SK-N-SH treated with all-trans-retinoic acid at 6 μM for 48 hours (cell line): ENCODE data around the gene IZUMO1R.

Source experiments
- ATAC-seq: fragments of 200-7000 bp; cut with Tn5 transposase; 3 replicates; pipeline ENCODE4 v1.9.1; 2020; ENCODE audit warnings: mild to moderate bottlenecking, moderate library complexity
- ARNTL ChIP-seq: fragments of 450-650 bp; formaldehyde crosslinking; IDR thresholded peaks from 2 replicates; pipeline ENCODE4 v1.5.0; 2020; ENCODE audit warnings: low read depth, mild to moderate bottlenecking, moderate library complexity, borderline replicate concordance
- BACH2 ChIP-seq: fragments of 250-450 bp; sonication (Bioruptor Pico); IDR thresholded peaks from 2 replicates; pipeline ENCODE4 v1.9.0; 2021; ENCODE audit warnings: mild to moderate bottlenecking, borderline replicate concordance
- CSDC2 ChIP-seq: fragments of 250-450 bp; sonication (Bioruptor Pico); IDR thresholded peaks from 2 replicates; pipeline ENCODE4 v1.5.0; 2020; ENCODE audit warnings: mild to moderate bottlenecking, moderate library complexity
- ESRRG ChIP-seq: fragments of 250-450 bp; sonication (Bioruptor Pico); IDR thresholded peaks from 2 replicates; pipeline ENCODE4 v1.6.1; 2021; ENCODE audit warnings: mild to moderate bottlenecking
- GLIS3 ChIP-seq: fragments of 250-450 bp; sonication (Bioruptor Pico); IDR thresholded peaks from 2 replicates; pipeline ENCODE4 v1.5.0; 2020; ENCODE audit warnings: mild to moderate bottlenecking, moderate library complexity
- ISL1 ChIP-seq: fragments of 250-450 bp; sonication (Bioruptor Pico); IDR thresholded peaks from 2 replicates; pipeline ENCODE4 v2.1.2; 2022; ENCODE audit warnings: mild to moderate bottlenecking, moderate library complexity
- OSR1 ChIP-seq: fragments of 250-450 bp; sonication (Bioruptor Pico); IDR thresholded peaks from 2 replicates; pipeline ENCODE4 v1.8.0; 2022; ENCODE audit warnings: moderate library complexity, mild to moderate bottlenecking, inconsistent platforms
- PPARA ChIP-seq: fragments of 250-450 bp; sonication (Bioruptor Pico); IDR thresholded peaks from 2 replicates; pipeline ENCODE4 v1.5.0; 2020; ENCODE audit warnings: mild to moderate bottlenecking, borderline replicate concordance
- RARB ChIP-seq: fragments of 250-450 bp; sonication (Bioruptor Pico); IDR thresholded peaks from 2 replicates; pipeline ENCODE4 v1.8.0; 2021; ENCODE audit warnings: mild to moderate bottlenecking, moderate library complexity
- SNAI2 ChIP-seq: fragments of 250-450 bp; sonication (Bioruptor Pico); IDR thresholded peaks from 2 replicates; pipeline ENCODE4 v1.5.0; 2020; ENCODE audit warnings: mild to moderate bottlenecking, moderate library complexity
- TCF4 ChIP-seq: fragments of 250-450 bp; sonication (Bioruptor Pico); IDR thresholded peaks from 2 replicates; pipeline ENCODE4 v1.8.0; 2021; ENCODE audit warnings: mild to moderate bottlenecking, moderate library complexity, borderline replicate concordance
- TOX ChIP-seq: fragments of 250-450 bp; sonication (Bioruptor Pico); IDR thresholded peaks from 2 replicates; pipeline ENCODE4 v1.8.0; 2021; ENCODE audit warnings: mild to moderate bottlenecking, moderate library complexity, borderline replicate concordance
- ZC3H10 ChIP-seq: fragments of 250-450 bp; sonication (Bioruptor Pico); IDR thresholded peaks from 2 replicates; pipeline ENCODE4 v1.5.1; 2021; ENCODE audit warnings: mild to moderate bottlenecking, moderate library complexity
- ZFP3 ChIP-seq: fragments of 250-450 bp; sonication (Bioruptor Pico); IDR thresholded peaks from 2 replicates; pipeline ENCODE4 v1.5.0; 2020; ENCODE audit warnings: mild to moderate bottlenecking, moderate library complexity
- ZFP30 ChIP-seq: fragments of 450-650 bp; formaldehyde crosslinking; IDR thresholded peaks from 2 replicates; pipeline ENCODE4 v1.5.0; 2022; ENCODE audit warnings: mild to moderate bottlenecking, moderate library complexity
- ZNF565 ChIP-seq: fragments of 450-650 bp; formaldehyde crosslinking; conservative IDR thresholded peaks from 2 replicates; pipeline ENCODE4 v1.5.0; 2020; ENCODE audit warnings: low read depth, mild to moderate bottlenecking, moderate library complexity
- ZNF70 ChIP-seq: fragments of 450-650 bp; formaldehyde crosslinking; IDR thresholded peaks from 2 replicates; pipeline ENCODE4 v1.5.0; 2020; ENCODE audit warnings: mild to moderate bottlenecking, moderate library complexity
- ZNF8 ChIP-seq: fragments of 450-650 bp; formaldehyde crosslinking; IDR thresholded peaks from 2 replicates; pipeline ENCODE4 v1.5.0; 2020; ENCODE audit warnings: mild to moderate bottlenecking, moderate library complexity
- TF ChIP-seq, protein P1 (sequence below): fragments of 250-450 bp; sonication (Bioruptor Pico); IDR thresholded peaks from 2 replicates; pipeline ENCODE4 v1.8.0; 2021; ENCODE audit warnings: low read depth, mild to moderate bottlenecking, moderate library complexity, borderline replicate concordance
- TF ChIP-seq, protein P2 (sequence below): fragments of 250-450 bp; sonication (Bioruptor Pico); IDR thresholded peaks from 2 replicates; pipeline ENCODE4 v1.5.1; 2020; ENCODE audit warnings: low read depth, mild to moderate bottlenecking, moderate library complexity
- TF ChIP-seq, protein P3 (sequence below): fragments of 250-450 bp; sonication (Bioruptor Pico); IDR thresholded peaks from 2 replicates; pipeline ENCODE4 v1.8.0; 2020; ENCODE audit warnings: mild to moderate bottlenecking, moderate library complexity, borderline replicate concordance
- TF ChIP-seq, protein P4 (sequence below): fragments of 250-450 bp; sonication (Bioruptor Pico); IDR thresholded peaks from 2 replicates; pipeline ENCODE4 v1.5.0; 2020; ENCODE audit warnings: mild to moderate bottlenecking, moderate library complexity

Gene IZUMO1R

DNA sequence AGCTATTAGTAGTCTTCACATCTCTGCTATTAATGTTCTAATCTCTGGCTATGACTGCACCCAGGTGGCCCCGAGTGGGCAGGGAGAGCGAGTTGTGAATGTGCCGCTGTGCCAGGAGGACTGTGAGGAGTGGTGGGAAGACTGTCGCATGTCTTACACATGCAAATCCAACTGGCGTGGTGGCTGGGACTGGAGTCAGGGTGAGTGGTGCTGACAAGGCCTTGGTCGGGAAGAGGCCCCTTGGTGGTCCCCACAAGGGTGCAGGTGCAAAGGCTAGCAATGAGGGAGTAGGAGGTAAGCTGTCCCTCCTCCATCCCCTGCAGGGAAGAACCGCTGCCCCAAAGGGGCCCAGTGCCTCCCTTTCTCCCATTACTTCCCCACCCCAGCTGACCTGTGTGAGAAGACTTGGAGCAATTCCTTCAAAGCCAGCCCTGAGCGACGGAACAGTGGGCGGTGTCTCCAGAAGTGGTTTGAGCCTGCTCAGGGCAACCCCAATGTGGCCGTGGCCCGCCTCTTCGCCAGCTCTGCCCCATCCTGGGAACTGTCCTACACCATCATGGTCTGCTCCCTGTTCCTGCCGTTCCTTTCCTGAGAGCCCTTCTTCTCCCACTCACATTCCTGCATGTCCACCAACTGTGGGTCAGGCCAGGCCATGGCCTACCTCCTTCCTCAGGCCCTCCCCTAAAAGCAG, 2.9 kb downstream of the IZUMO1R start:
- ATAC-seq: no peak
- TF ChIP-seq ARNTL (CRISPR knock-in tag) (no peak), BACH2 (CRISPR knock-in tag) (no peak)

DNA sequence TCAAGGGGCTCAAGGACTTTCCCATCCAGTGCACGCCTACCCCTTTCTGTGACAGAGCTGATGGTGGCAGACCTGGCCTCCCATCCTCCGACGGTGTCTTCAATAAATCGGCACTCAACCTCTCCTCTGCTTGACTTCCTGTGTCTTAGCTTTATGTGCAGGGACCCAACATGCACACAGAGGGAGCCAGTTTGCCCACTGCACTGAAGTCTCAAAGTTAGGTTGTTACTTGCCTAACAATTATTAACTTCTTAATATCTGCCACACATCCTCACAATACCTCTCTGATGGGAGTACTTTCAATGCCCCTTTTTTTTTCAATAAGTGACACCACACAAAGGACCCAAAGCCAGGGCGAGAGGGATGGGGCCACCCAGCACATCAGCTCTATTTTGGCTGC, 3.6 kb downstream of the IZUMO1R start:
- no peak for TF ChIP-seq ARNTL (CRISPR knock-in tag)
- no peak for TF ChIP-seq ZFP3 (CRISPR knock-in tag)
- no peak for TF ChIP-seq TOX (CRISPR knock-in tag)
- TF ChIP-seq BACH2 (CRISPR knock-in tag): no peak
- no peak for TF ChIP-seq ZC3H10 (CRISPR knock-in tag)
- TF ChIP-seq CSDC2 (CRISPR knock-in tag): no peak
- TF ChIP-seq, protein P1, sequence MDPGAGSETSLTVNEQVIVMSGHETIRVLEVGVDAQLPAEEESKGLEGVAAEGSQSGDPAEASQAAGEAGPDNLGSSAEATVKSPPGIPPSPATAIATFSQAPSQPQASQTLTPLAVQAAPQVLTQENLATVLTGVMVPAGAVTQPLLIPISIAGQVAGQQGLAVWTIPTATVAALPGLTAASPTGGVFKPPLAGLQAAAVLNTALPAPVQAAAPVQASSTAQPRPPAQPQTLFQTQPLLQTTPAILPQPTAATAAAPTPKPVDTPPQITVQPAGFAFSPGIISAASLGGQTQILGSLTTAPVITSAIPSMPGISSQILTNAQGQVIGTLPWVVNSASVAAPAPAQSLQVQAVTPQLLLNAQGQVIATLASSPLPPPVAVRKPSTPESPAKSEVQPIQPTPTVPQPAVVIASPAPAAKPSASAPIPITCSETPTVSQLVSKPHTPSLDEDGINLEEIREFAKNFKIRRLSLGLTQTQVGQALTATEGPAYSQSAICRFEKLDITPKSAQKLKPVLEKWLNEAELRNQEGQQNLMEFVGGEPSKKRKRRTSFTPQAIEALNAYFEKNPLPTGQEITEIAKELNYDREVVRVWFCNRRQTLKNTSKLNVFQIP: no peak
- no peak for TF ChIP-seq ZFP30 (CRISPR knock-in tag)
- TF ChIP-seq ISL1 (CRISPR knock-in tag): no peak
- no peak for TF ChIP-seq RARB (CRISPR knock-in tag)
- TF ChIP-seq, protein P2, sequence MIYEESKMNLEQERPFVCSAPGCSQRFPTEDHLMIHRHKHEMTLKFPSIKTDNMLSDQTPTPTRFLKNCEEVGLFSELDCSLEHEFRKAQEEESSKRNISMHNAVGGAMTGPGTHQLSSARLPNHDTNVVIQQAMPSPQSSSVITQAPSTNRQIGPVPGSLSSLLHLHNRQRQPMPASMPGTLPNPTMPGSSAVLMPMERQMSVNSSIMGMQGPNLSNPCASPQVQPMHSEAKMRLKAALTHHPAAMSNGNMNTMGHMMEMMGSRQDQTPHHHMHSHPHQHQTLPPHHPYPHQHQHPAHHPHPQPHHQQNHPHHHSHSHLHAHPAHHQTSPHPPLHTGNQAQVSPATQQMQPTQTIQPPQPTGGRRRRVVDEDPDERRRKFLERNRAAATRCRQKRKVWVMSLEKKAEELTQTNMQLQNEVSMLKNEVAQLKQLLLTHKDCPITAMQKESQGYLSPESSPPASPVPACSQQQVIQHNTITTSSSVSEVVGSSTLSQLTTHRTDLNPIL (CRISPR knock-in tag): no peak
- no peak for TF ChIP-seq ZNF70
- TF ChIP-seq, protein P3, sequence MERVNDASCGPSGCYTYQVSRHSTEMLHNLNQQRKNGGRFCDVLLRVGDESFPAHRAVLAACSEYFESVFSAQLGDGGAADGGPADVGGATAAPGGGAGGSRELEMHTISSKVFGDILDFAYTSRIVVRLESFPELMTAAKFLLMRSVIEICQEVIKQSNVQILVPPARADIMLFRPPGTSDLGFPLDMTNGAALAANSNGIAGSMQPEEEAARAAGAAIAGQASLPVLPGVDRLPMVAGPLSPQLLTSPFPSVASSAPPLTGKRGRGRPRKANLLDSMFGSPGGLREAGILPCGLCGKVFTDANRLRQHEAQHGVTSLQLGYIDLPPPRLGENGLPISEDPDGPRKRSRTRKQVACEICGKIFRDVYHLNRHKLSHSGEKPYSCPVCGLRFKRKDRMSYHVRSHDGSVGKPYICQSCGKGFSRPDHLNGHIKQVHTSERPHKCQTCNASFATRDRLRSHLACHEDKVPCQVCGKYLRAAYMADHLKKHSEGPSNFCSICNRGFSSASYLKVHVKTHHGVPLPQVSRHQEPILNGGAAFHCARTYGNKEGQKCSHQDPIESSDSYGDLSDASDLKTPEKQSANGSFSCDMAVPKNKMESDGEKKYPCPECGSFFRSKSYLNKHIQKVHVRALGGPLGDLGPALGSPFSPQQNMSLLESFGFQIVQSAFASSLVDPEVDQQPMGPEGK (CRISPR knock-in tag): no peak
- TF ChIP-seq ZNF8: no peak
- TF ChIP-seq ZNF565 (CRISPR knock-in tag): no peak
- TF ChIP-seq TCF4 (CRISPR knock-in tag): no peak
- no peak for ATAC-seq

DNA sequence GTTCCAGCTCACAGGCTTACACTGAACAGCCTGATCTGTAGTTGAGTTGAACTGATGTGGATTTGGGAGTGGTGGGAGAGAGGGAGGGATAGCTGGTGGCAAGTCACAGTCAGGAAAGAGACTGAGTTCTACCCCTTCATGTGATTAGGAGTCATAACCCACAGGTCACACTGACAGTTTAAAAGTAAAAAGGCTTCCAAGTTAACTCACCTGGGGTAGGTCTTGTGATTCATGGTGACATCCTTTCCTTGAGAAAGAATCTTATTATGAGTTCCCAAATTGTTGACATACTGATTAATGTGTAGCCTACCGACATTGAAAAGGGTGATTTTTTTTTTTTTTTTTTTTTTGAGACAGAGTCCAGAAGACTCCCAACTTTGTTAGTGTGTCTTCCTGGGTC, 5.4 kb downstream of the IZUMO1R start:
- ATAC-seq: no peak
- TF ChIP-seq PPARA (CRISPR knock-in tag) (no peak), BACH2 (CRISPR knock-in tag) (no peak), TOX (CRISPR knock-in tag) (no peak), SNAI2 (CRISPR knock-in tag) (no peak), ZC3H10 (CRISPR knock-in tag) (no peak), ZNF565 (CRISPR knock-in tag) (no peak), ISL1 (CRISPR knock-in tag) (no peak), GLIS3 (no peak), RARB (CRISPR knock-in tag) (no peak), ESRRG (CRISPR knock-in tag) (no peak), CSDC2 (CRISPR knock-in tag) (no peak), TCF4 (CRISPR knock-in tag) (no peak), ARNTL (CRISPR knock-in tag) (no peak), OSR1 (CRISPR knock-in tag) (no peak)
- TF ChIP-seq, protein P2 (CRISPR knock-in tag): no peak
- TF ChIP-seq, protein P4, sequence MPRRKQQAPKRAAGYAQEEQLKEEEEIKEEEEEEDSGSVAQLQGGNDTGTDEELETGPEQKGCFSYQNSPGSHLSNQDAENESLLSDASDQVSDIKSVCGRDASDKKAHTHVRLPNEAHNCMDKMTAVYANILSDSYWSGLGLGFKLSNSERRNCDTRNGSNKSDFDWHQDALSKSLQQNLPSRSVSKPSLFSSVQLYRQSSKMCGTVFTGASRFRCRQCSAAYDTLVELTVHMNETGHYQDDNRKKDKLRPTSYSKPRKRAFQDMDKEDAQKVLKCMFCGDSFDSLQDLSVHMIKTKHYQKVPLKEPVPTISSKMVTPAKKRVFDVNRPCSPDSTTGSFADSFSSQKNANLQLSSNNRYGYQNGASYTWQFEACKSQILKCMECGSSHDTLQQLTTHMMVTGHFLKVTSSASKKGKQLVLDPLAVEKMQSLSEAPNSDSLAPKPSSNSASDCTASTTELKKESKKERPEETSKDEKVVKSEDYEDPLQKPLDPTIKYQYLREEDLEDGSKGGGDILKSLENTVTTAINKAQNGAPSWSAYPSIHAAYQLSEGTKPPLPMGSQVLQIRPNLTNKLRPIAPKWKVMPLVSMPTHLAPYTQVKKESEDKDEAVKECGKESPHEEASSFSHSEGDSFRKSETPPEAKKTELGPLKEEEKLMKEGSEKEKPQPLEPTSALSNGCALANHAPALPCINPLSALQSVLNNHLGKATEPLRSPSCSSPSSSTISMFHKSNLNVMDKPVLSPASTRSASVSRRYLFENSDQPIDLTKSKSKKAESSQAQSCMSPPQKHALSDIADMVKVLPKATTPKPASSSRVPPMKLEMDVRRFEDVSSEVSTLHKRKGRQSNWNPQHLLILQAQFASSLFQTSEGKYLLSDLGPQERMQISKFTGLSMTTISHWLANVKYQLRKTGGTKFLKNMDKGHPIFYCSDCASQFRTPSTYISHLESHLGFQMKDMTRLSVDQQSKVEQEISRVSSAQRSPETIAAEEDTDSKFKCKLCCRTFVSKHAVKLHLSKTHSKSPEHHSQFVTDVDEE (CRISPR knock-in tag): no peak
- TF ChIP-seq, protein P1: no peak
- TF ChIP-seq, protein P3 (CRISPR knock-in tag): no peak
